Measurements from ENCODE around the gene STK40. TPM values are rescaled to one million over a fixed set of nuclear protein-coding genes. Genes with fewer than 3 reads are reported as not detected.
A peak's percentile ranks its signal among the peaks of the same experiment; 100 is the strongest.

Gene STK40
- total RNA-seq, 1 donor from 2014 or later, result 34.2 TPM

DNA sequence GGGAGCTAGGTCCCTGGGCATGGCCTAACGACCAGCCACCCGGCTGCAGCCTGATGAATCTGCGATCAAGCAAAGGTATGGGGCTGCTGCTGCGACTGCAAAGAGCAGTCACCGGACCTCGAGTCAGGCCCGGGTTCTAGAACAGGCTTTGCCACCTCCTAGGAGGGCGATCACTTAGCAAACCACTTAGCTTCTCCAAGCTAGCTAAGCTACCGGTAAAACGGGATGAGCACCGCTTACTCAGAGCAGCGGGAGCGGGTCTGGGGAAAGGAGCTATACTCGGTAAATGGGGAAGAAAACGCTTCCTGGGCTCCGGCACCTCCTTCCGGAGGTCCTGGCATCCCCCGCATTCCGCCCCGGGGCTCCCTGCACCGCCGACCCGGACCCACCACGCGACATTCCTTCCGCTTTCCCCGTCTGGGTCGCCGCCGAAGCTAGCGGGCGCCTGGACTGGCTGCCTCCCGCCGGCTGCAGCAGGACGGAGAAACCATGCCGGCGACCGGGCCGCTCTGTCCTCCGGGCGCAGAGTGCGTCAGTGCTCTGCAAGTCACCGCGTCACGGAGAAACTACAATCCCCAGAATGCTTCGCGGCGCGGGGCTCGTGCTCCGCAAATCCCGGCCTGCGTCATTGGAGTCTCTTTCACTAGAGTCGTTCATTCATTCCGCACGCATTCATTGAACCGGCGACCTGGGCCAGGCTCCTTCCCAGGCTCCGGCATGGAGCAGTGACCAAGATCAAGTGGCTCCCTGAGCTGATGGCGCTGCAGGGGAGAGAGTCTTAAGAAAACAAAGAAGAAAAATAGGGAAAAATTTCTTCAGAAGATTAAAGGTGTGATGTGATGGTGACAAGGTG is 11.9 kb upstream of the STK40 start, which contains the start of gene LSM10:
TSS of gene LSM10 (minus strand) at position 531 of the 853 bp plus-strand sequence. CDS start 3,779 bp downstream, outside the sequence.
- DNase-seq (ENCODE audit: low spot score), result peak; percentile 96

DNA sequence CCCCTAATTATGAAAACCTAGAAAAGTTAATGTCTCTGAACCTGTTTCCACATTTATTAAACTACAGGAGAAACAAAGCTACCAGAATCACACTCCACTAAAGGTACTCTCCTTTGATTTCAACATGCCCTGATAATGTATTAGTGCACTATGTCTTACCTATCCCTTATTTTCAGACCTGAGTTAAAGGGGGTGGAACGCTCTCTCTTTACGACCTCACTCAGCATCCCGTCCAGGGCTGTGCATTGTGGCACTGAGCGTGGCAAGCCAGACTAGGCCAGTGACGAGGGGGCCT is 11.3 kb upstream of the STK40 start:
- DNase-seq (ENCODE audit: low spot score), result no peak

DNA sequence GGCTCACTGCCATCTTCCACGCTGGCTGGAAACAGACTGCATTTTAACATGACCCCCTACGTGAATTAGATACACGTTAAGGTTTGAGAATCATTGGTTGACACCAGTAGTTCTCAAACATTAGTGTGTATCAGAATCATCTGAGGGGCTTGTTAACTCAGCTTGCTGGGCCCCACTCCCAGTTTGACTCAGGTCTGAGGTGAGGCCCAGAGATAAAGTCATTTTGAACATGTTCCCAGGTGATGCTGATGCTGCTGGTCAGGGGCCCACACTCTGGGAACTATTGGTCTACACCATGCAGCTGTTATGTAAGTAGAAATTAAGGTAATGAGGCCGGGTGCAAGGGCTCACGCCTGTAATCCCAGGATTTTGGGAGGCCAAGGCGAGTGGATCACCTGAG is 10.6 kb upstream of the STK40 start:
- DNase-seq (ENCODE audit: low spot score), result no peak

DNA sequence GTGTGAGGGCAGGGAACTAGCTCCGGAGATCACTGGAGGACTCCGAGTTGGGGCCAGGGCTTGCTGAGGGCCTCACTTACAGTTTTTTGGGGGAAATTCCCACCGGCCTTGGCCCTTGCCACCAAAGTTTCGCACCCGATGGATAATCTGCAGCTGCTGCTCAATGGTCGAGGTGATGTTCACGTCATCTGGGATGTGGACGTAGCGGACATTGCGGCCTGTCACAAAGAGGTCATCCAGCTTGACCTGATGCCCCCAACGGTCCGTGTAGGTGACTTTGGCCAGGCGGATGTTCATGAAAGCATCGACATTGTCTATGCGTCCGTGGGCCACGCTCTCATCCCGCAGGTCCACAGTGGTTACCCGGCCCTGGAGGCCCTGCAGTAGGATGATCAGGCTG is 8.0 kb upstream of the STK40 start:
- no peak for DNase-seq (ENCODE audit: low spot score)

DNA sequence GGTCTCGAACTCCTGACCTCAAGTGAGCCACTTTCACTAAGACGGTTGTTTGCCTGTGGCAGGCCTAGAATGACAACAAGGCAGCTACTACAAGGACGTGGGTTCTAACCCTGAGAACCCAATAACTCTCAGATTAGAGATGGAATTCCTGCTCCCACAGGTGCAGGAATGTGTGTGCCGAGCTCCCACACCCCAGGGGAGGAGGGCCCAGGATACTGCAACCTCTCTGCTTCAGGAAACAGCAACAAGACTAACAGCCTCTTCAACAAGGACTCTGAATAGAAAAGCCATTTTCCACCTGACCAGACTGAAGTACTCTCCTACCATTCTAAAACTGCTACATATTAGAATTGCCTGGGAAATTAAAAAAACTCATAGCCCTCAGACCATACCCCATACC is 7.1 kb upstream of the STK40 start:
- no peak for DNase-seq (ENCODE audit: low spot score)

DNA sequence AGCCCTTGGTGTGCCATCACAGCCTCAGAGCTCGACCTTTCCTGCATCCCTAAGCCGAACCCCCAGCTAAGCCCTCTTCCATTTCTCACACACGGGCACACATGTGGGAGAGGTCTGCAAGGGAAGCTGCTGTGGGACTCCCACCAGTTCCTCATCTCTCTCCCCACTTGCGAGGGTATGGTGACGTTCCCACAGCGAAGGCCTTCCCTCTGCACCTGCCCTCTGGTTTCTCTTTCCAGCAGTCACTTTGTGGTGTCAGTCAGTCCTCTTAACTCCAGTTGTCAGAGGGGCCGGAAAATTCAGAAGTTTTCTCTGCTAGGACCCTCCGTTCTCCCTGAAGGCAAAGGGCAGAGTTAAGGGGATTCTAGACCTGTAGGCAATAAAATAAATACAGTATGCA is 5.5 kb upstream of the STK40 start:
- no peak for DNase-seq (ENCODE audit: low spot score)

DNA sequence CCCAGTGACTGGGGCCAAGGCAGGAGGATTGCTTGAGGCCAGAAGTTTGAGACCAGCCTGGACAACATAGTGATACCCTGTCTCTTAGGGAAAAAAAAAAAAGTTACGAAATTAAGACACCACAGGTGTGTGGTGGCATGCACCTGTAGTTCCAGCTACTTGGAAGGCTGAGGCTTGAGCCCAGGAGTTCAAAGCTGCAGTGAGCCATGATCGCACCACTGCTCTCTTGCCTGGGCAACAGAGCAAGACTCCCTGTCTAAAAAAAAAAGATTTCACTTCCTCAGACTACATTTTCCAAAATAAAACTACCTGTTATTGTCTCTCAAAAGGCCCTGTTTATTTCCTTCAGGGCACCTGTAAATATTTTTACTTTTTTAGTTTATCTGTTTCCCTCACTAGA is 4.7 kb upstream of the STK40 start:
- no peak for DNase-seq (ENCODE audit: low spot score)

DNA sequence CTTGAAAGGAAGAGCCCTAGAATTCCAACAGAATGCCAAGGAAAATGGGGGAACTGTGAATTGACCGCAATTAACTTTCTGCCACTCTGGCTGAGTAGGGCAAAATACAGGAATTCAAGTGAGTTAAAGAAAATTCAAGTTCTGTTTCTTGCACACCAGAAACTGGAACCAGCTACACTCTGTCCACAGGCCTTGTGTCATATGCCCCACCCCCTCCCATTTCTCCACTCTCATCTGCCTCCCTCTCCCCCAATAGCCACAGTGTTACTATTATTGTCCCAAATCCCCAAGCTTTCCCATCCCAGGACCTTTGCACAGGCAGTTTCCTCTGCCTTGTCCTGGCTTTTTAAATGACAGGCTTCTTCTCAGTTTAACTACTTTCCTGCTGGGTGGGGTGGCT is 4.3 kb upstream of the STK40 start:
- DNase-seq (ENCODE audit: low spot score), result no peak

DNA sequence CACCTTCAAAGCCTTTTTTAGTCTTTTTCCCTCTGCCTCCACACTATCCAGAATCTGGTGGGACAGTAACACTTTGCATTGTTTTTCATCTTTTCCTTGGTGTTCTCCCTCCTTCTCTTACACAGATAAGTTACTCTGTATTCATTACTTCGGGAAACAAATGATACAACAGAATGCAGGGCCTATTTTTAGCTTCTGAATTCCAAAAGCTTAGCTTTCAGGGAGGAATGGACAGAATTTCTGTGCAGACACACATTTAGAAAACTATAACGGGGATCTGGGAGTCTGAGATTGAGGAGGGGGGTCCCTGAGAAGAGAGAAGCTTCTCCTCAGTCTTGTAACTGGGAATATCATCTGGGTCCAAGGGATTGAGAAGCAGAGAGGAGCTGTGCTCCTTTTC is 3.5 kb upstream of the STK40 start:
- no peak for DNase-seq (ENCODE audit: low spot score)

DNA sequence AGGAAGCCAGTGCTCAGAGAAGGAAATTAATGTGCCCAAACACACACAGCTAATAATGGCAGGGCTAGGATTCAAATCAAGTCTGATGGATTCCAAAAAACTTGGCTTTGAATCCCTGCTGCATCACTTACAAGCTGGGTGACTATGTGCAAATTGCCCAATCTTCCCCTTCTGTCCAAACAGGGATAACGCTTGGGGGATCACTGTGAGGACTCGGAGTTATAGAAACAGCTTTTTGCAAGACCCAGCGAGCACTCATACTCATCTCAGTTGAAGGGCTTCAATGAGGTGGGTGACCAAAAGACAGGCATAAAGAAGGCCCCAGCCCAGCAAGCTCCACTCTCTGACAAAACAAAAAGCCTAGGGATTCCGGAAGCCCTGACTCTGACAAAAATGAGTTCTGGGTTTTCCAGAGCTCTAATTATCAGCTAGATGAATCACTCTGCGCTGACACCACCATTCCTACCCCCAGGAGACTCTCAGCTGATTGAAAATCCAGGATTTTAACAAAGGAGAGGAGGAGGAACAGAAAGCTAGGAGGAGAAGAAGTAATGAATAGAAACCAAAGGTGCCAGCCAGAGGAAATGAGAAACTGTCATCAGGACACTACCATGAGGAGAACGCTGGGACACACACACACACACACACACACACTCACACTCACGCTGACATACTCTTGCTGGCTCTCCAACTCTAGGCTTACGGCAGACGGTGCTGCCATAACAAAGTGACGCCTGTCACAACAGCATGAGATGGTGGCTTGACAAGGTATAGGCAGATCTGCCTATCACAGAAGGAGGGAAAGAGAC is 1.6 kb upstream of the STK40 start:
- no peak for DNase-seq (ENCODE audit: low spot score)

DNA sequence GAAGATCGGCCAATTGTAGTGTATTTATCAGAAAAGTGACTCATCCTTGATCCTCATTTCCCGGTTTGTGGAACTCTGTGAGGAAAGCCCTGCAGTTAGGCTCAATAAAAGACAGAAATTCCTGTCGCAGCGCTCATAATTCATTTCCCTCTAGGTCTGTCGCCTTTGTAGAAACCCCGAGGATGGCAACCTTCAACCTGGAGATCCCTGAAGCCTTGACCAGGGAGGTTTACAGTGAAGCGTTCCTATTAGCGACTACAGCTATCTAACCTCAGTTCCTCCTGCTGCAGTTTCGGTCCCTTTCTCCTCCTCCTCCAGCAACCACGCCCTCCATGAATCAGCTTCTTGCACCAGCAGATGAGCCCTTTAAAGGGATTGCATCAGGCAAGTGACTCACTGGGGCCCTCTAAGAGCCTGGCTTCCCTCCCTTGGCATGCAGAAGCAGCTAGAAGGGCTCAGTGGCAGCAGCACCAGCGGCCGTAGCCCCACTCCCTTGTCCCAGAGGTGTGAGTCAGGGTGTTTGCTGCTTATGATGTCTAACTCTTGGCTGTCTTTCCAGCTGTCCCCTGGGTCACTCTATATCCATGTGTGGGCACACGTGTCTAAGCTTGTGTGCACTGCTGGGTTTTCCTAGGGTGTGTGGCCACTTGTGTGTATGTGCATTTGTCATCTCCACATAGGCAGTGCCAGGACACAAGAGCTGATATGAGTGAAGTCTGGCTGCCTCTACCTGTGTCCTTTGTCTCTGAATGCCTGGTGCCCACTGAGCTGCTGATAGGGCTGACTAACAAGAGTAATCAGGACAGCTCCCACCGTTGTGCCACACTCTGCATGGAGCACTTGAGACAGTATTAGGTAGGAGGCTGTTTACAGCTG is 779 bp upstream of the STK40 start:
- peak; percentile 95 for DNase-seq (ENCODE audit: low spot score)

DNA sequence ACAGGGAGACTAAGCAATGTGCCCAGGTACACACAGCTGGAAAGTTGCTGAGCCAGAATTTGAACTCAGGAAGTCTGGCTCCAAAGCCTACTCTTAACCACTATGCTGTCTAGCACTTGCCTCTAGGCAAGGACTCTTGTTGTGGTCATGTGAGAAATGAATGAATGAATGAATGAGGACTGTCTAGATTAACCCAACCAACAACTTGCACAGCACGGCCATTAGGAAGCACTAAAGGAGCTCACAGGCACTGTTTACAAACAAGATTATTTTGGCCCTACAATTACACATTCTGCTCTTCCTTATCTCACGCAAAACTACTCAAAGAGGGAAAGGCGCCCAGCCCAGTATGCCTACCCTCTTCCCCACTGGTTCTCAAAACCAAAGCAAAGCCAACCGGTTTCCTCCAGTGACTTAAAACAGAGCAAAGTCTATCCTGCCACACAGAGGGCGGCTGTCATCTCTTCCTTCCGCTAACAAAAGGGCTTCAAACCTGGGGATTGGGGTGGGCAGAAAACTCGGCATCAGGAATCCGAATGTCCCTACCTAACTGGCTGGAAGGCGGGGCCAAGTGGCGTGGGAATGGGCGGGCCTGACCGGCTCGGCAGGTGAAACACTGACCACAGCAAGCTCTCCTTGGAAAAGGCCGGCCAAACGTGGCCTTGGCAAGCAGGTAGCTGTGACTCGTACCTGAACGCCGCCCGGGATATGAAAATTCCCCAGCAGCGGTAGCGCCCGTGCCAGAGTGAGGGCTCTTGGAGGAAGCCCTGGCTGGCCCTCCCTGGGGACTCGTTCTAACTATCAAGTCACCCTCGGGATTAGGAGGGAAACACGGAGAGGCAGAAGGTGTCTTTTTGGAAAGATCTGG is 948 bp downstream of the STK40 start:
- DNase-seq (ENCODE audit: low spot score), result peak; percentile 82

DNA sequence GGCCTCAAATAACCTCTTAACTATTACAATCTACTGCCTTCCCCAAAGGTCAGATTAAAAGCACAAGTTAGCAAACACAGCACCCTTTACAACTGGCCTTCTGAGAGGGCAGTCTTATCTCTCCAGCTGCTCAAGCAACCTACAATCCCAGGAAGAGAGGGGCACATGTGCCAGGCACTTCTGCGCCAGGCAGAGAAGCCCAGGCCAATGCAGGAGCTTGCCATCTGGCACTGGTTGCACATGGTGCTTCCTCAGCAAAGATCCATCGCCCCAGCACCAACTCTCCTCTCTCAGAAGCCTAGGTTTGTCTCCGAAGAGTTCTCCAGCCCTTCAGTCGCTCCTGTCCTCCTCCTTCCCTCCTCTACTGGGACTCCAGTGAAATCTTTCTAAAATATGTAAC is 2.5 kb downstream of the STK40 start:
- DNase-seq (ENCODE audit: low spot score), result no peak

DNA sequence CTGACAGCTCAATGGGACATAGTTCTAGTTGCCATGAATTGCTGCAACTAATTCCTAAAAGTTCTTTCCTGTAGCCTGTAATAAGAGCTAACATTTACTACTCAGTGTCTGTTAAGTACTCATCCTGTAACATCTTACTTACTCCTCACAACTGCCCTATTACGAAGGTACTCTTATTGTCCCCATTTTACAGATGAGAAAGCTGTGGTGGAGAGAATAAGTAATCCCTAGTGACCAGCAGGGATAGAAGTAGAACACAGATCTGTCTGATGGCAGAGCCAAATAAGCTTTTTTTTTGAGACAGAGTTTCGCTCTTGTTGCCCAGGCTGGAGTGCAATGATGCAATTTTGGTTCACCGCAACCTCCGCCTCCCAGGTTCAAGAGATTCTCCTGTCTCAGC is 3.1 kb downstream of the STK40 start:
- DNase-seq (ENCODE audit: low spot score), result no peak

DNA sequence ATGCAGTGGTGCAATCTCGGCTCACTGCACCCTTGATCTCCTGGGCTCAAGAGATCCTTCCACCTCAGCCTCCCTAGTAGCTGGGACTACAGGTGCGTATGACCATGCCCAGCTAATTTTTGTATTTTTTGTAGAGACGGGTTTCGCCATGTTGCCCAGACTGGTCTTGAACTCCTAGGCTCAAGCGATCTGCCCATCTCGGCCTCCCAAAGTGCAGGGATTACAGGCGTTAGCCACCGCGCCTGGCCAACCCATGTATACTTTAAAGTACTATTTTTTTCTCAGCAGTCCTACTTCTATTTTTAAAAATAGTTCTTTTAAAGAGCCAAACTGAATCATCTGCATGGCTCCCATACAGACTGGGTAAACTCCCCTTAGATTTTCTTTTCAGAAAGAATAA is 3.5 kb downstream of the STK40 start:
- DNase-seq (ENCODE audit: low spot score), result no peak

DNA sequence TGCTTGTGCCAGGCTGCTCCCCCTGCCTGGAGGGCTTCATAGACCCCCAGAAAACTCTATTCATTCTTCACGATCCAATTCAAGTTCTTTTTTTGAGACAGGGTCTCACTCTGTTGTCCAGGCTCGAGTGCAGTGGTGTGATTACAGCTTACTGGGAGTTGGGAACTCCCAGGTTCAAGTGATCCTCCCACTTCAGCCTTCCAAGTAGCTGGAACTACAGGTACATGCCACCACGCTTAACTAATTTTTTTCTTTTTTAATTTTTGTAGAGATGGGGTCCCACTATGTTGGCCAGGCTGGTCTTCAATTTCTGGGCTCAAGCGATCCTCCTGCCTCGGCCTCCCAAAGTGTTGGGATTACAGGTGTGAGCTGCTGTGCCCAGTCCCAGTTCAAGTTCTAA is 4.3 kb downstream of the STK40 start:
- DNase-seq (ENCODE audit: low spot score), result no peak

DNA sequence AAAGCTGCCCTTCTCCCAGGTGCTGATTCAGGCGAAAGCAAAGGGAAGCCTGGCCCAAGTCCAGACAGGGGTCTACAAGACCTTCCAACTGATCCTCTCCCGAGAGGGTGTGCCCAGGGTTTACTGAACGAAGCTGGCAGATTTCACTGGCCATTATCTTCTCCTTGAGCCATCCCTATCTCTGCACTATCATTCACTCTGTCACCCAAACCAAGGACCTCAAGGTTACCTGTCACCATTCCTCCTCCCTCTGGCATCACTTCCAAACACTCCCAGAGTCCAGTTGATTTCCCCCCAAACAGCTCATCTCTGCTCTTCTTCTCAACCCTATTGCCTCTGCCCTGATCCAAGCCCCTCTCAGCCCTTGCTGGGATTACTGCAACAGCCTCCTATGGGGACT is 4.9 kb downstream of the STK40 start:
- DNase-seq (ENCODE audit: low spot score), result no peak

DNA sequence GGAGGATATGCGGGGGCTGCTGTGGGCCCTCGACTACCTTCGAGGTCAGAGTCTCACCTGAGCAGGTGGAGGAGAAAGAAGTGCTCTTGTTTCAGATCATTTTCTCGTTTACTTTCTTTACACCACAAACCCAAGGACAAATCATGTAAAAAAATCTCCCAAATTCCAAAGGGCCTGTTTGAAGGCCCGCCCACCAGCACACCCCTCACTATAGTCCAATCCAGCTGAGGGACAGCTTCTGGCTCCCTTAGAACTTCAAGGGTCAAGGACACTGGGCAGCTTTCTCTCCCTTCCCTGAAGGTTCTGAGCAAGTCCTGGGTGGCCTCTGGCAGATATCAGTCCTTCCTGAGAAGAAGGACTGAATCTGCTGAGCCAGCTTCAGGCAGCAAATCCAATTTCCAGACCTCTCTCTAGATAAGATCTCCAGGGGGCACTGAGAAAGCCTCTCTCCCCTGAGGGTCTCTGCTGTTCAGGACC is 5.5 kb downstream of the STK40 start:
- no peak for DNase-seq (ENCODE audit: low spot score)

DNA sequence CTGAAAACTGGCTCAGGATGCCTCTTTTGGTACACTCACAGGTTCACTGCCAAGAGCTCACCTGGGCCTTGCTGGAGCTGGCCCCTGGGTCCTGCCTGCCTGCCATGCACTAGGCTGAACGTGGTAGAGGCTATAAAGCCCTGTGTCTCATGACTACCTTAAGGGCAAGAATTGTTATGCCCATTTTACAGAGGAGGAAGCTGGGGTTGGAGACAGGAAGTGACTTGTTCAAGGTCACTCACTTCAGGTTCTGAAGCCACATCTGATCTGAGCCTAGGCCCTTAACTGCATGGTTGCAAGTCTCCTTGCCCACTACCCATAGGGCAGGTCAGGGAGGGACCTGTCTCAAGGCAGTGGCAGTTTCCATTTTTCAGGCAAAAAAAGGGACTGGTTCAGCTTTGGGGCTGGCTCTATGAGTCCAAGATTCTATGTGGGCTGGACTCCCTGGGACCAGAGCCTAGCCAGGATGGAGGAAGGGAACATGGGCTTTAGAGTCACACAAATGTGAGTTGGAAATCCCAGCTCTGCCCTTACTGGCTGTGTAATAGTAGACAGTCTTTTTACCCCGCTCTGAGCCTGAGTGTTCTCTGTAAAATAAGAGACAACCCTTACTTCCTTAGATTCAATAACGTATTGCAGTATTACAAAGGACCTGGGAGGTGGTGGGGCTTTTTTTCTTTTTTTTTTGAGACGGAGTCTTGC is 7.8 kb downstream of the STK40 start:
- no peak for DNase-seq (ENCODE audit: low spot score)

DNA sequence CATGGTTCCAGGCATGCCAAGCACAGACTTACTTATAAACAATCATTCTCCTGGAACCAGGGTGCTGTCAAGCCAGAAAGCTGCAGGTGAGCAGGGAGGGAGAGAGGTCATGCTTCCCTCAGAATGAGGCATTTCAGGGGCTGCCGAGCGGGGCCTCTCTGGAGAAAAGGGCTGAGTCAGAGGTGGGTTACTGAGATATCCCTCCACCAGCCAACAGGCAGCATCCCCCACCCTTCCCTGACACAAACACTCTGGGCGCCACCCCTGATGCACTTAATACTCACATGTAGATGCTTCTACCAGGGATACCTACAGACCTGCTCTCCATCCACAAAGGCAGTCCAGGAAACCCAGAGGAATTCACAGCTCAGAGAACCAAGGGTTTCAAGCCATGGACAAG is 13.1 kb downstream of the STK40 start:
- DNase-seq (ENCODE audit: low spot score), result no peak

Data from ureter (tissue), 1 donor.